KBM-7 (cell line): Measurements from ENCODE around the gene RBFOX1.

ENCODE experiments used
- DNase-seq: peaks from one replicate; pipeline ENCODE4 v3.0.0-alpha.2; 2015
- in situ Hi-C: fragments of 300-500 bp; cut with MboI; formaldehyde crosslinking; loops from 2 replicates; pipeline ENCODE4 v1.14.3; 2020; ENCODE audit warnings: low sequenced_read_pairs, low pct_unique_long_range_greater_than_20kb, mixed read lengths

Gene RBFOX1

DNA sequence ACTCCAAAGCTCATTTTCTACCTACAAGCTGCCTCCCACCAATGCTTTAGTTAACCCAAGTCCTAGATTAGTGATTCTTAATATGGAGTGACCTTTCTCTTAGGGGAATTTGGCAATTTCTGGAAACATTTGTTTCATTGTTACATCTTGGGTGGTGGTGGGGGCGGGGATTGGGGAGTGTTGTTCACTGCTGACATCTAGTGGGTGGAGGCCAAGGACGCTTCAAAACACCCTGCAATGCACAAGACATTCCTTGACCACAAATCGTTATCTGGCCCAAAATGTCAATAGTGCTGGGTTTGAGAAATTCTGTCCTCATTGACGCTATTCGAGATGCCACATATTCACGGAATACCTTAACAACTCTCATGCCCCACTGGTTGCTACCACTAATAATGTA, 282.9 kb downstream of the RBFOX1 start:
- in situ Hi-C loops, result no loop called here
- no peak for DNase-seq

DNA sequence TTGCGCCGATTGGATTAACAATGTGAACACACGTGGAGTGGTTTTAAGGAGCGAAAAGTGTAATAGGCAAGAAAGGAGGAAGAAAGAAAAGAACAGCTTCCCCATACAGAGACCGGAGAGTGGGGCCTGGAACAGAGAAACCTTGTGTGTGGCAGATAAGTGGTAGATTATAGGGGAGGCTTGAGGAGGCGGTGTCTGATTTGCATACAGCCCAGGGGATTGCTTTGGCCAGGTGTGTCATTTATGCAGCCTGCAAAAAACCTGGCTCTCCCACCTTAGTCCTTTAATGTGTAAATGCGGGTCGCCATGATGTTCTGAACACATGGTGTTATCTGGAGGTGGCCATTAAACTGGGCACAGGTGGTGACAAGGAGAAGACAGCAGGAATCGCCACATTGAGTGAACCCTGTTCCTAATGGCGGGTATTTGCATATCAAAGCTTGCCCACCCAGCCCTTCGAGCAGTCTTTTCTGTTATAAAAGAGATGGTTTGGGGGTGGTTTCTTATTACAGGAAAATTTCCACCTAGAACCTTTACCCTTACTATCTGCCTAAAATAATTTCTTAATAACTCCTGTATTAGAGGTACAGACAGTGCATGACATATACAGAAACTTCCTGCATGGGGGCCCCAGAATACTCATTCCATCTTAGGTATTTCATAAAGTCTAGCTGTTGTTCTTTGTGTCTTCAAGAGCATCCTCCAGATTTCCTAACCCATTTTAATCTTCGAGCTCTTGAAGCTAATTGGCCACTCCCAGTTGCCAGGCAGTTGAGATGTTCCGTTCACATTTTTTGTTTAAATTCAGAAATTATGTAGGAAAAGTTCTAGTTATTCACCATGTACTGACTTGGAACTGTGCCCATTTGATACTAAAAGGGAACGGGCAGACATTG, 292.5 kb downstream of the RBFOX1 start:
- in situ Hi-C loops, result no loop called here
- DNase-seq, result no peak

DNA sequence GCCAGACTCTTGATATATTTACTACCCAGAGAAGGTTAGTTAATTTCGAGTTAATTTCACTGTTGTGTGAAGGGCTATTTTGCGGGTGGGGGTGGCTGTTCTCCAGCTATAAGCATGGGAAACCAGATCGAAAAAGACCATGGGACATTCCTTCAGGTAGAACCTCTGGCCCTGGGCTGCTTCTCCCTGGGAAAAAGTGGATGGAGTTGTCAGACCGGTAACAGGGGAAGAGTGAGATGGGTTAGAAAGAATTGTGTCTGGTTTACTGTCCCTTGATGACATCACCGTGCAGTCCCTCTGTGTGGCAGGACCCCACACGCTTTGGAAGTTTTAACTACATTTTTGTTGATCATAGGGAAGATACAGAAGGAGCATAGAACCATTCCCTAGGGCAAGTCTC, 296.3 kb downstream of the RBFOX1 start:
- in situ Hi-C loops, result no loop called here
- DNase-seq, result no peak

DNA sequence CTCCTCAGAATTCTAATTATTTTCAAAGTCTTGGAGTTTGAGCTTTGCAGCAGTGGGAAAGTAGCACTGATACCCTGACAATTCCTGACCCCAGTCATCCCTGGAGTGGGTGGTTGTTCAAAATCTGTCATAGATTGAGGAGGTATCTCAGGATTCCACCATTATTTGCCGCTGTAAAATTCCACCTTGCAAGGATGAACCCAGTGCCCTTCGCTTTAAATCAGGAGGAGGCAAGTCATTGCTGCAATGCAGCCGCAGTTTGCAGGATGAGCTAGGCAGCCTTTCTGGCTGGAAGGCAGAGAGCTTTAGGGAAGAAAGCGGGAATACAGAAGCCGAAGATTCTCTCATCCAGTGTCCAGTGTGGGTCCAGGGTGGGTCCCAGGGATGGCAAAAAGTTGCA, 296.9 kb downstream of the RBFOX1 start:
- in situ Hi-C loops, result no loop called here
- no peak for DNase-seq

DNA sequence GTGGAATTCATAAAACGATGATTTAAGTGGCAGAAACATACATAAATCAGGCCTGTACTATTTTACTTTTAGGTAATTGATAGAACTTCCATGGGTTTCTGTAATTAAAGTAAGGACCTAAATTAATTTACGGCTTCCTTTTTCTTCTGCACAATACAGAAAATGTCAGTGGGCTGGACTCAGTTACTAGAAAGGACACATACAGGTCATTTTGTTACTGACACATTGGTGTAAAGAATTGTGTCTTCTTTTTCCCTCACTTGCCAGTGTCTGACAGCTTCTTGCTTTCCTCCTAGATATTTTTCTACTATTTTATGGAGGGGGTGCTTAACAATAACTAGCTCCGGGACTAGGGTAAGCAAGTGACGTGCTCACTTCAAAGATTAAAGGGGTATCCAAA, 304.8 kb downstream of the RBFOX1 start:
- DNase-seq, result no peak
- in situ Hi-C loops, result no loop called here

DNA sequence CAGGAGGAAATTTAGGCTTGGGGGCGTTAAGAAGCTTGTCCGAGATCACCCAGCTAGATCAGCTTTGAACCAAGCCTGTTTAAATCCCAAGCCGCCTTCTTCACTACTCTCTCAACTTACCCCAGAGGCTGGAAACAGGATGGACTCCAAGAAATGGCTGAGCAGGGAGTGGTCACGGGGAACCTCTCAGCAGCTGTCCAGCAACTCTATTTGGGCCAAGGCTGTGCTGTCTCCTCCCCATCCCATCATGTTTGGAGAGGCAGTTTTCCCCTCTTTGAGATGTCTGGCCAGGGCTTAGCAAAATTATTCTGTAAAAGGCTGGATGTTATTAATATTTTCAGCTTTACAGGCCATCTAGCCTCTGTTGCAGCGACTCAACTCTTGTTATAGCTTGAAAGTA, 305.7 kb downstream of the RBFOX1 start:
- DNase-seq, result no peak
- in situ Hi-C loops, result no loop called here

DNA sequence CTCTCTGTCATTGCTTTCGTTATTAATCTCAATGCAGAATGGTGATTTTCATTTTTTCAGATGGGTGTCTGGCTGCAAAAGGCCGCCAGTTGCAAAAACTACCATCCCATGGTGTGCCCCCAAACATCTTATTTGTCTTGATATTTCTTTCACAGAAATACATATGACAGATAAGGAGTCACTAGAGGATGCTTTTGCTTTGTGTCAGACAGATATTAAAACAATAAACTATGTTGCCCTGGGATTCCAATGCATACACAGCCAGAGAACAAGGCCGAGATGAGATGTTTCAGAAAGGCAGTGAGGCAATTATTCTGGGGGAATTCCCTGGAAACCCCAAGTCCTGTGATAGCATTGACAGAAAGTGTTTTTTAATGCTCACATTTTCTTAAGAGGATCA, 307.7 kb downstream of the RBFOX1 start:
- no peak for DNase-seq
- in situ Hi-C loops, result no loop called here

DNA sequence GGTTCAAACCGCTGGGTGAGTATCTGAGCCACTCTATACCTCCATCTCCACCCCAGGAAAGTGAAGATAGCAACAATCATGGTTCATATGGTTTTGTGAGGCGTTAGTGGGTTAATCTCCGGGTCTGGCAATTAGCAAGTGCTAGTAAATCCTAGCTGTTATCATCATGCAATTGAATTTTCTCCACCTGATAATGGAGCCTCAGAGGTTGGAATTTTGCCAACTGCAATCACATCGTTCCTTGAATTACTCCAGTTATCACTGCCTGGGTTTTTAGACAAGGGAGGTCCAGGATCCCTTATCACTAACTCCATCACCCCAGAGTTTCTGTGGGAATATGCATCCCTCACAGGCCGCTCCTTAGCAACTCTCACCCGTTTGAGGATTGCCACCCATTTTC, 311.5 kb downstream of the RBFOX1 start:
- in situ Hi-C loops, result no loop called here
- DNase-seq, result no peak

DNA sequence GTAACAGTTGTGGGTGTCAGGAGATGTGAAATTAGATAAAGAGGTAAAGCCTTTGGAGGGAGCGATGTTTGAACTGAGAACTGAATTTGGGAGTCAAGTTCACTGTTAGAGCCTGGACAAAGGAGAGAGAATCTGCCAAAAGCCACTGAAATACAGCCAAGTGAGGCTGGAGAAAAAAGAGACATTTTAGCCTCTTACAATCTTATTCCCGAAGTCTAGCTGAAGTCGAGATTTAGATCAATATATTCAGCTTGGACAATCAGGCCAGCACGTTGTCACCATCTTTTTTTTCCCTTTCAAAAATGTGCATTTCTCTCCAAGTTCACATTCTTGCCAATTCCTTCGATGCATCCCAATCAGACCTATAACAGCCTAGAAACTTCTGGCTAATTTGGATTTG, 312.2 kb downstream of the RBFOX1 start:
- in situ Hi-C loops, result no loop called here
- DNase-seq, result no peak

DNA sequence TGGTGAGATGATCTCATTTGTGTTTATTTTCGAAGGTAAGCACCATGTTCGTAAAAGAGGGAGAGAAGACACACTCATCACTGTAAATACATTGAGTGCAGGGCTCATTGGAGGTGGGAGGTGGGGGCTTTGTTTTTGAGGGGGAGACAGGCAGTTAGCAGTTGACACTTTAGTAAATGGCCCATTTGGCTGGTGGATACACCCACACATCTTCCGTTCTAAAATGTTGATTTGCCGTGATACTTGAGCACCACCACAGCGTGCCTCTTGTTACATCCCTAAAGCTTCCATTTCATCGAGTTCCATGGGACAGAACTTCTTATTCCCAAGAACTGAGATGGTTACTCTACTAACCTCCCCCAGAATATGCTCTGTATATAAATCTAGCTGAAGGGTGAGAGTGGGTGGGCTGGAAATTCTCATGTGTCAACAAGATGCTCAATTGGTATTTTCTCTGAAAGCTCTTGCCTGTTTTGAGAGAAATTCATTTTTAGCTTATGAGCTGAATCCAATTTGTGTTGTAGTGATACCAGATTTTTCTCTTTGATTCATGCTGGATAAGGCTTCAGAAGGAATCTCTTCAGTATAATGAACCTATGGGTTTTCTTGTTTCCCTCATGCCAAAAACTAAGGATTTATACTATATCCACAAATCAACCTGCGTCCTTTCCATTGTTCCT, 314.3 kb downstream of the RBFOX1 start:
- DNase-seq, result no peak
- in situ Hi-C loops, result no loop called here

DNA sequence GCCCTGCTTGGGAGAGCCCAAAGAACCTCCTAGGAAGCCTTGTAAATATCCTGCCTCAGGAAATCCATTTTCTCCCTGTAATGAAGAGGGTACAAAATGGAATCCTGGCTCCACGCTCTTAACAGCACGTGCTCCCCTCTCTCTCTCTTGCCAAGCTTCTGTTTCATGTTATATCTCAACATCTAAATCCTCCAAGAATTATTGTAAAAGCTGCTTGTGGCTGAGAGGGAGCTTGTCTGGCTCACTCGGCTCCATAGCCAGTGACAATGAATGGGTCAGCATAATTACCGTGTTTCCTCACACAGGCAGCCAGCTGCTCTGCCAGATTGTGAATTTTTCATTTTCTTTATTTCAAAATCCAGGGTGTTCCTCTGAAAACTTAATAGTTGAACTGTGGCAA, 317.8 kb downstream of the RBFOX1 start:
- in situ Hi-C loops, result loop anchor here (25.0 kb wide), 1 partner anchor 112 kb away; no protein-coding TSS in a partner anchor
- no peak for DNase-seq

DNA sequence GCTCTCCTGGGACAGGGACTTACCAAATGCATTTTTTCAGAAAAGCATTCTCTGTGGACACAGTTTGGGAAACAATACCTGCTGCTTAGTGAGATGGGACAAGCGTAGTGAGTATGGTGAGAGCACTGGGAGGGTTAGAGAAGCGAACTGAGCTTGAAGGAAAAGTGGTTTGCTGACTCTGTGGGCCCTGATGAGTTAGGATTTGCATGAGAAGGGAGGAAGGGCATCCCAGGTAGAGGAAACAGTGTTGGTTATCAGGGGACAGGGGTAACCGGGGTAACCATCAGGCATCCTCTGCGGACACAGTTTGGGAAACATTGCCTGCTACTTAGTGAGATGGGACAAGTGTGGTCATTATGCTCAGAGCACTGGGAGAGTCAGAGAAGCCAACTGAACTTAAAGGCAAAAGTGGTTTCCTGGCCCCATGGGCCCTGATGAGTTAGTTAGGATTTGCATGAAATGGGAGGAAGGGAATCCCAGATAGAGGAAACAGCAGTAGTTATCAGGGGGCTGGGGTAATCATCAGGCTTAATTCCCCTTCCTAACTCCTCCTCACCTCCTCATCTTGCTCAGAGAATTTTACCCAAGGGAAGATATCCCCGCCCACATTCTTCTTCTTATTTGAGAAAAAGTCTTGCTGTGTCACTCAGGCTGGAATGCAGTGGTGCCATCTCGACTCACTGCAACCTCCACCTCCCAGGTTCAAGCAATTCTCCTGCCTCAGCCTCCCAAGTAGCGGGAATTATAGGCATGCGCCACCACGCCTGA, 319.3 kb downstream of the RBFOX1 start:
- in situ Hi-C loops, result loop anchor here (25.0 kb wide), 1 partner anchor 110 kb away; no protein-coding TSS in a partner anchor
- DNase-seq, result no peak

DNA sequence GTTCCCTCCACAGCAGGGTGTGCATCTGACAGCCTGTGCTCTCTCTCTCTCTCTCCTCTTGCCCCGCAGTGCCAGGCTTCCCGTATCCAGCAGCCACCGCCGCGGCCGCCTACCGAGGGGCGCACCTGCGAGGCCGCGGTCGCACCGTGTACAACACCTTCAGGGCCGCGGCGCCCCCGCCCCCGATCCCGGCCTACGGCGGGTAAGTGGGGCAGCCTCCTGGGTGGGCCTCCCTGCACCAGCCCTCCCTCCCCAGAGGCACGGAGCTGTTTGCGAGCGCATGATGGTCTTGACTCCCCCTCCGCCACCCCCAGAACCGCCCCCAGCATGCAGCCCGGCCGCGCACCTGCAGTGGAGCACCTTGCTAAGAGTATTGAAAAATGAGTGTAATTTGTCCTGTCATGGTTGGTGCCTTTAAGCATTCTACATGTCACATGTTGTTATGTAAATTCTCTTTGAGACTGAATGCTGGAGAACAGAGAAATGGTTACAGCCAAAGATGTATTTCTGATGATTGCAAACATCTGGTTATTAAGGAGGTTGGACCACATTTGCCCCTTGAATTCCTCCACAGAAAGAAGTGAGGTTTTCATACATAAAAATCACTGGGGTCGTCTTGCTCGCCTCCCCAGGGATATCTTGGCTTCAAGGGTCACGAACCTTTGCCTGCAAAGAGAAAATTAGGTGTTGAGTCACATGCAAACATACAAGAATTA, 321.3 kb downstream of the RBFOX1 start:
- DNase-seq, result no peak
- in situ Hi-C loops, result loop anchor here (25.0 kb wide), 1 partner anchor 108 kb away; no protein-coding TSS in a partner anchor

DNA sequence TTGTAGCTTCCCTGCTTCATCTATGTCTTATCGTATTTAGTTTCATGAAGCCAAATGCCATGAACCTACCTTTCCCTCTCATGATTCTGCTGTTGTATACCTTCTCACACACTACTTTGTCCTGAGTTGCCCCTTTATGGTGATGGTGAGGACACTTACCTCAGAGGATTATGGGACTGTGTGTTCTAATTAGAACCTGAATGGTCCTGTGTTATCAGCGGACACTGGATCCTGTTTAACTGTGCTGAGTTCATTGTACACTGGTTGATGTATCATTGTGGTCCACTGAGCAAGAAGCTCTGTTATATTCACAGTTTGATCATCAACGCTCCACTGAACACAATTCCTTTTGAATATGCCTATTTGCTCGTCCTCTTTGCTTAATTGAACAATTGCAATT, 343.0 kb downstream of the RBFOX1 start:
- no peak for DNase-seq
- in situ Hi-C loops, result no loop called here

DNA sequence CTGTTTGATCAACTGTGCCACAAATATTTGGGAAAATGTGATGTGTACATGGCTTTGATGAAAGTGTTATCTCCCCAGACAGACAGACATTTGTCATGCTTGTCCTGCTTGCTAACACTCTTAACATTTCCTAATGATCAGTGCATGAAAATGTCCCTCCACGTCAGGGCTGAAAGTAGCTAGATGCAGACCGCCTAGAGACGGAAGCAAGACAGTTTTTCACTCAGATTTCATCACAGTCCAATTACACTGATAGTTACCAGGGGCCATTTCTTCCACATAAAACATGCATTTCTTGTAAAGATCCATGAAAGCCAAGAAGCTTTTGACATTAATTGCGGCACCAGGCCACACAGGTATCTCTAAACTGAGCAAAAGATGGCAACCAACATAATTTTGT, 347.7 kb downstream of the RBFOX1 start:
- in situ Hi-C loops, result no loop called here
- DNase-seq, result no peak

DNA sequence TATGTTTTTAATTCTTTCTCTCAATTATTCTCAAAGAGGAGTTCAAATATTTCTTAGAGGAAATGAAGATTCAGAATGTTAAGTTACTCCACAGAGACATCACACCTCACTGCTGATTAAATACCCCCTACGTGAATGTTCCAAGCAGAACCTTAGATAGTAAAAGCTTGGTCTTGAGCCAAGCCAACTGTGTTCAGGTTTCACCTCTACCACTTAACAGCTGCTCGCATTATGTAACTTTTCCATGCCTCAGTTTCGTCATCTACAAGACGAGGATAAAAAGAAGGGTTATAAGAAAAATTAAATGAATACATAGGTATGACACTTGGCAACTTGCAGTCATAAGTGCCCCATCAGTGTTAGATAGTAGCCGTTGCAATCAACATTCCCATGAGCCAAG, 356.2 kb downstream of the RBFOX1 start:
- in situ Hi-C loops, result no loop called here
- DNase-seq, result no peak

DNA sequence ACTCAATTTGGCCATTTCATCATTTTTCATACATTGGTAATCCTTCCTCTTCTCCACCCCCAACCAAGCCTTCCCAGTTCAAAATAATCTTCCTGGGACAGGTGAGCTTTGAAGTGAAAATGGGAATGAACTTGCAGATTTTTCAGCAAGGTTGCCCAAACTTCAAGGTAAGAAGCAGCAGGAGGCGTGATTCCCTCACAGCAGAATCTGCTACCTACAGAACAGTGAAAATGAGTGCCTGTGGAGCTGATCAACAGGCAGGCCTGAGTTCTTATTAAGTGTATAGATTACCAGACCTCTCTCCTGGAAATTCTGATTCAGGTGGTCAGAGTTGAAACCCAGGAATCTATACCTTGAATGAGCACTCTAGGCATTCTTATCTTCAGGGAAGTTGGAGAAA, 356.6 kb downstream of the RBFOX1 start:
- in situ Hi-C loops, result no loop called here
- DNase-seq, result no peak

DNA sequence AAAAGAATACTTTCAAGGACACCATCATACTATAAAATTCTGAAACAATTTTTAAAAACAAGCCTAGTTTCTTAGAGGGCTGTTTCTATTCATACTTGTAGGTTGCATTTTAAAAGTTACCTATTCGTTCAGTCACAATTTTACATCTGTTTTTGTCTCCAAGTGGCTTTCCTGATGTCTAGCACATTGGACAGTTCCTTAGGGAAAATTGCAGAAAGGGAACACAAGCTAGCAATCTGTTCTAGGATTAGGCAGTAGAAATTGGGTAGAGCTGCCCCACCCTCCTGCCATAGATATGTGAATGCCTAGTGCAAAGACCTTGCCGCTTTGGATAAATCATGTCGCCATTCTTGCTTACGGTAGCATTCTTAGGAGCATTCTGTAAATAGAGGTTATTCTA, 358.9 kb downstream of the RBFOX1 start:
- in situ Hi-C loops, result no loop called here
- no peak for DNase-seq

DNA sequence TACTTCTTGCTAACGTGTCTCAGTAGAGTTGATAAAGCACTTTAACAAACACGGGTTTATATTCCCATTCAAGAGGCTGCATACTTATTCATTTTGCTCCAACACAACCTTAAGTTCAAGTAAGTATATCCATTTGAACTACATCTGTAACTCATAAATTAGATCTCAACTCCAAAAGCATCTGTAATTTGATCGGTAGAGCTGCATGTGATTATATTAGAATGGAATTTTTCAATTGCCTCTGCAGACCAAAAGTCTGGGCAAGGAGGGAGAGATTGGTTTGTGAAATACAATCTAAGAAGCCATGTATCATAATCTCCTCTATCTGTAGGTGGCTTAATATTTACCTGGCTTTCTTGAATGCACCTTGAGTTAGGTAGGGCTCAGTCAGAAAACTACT, 371.0 kb downstream of the RBFOX1 start:
- no peak for DNase-seq
- in situ Hi-C loops, result no loop called here
